Stimulated activated CD4-positive, alpha-beta T cell treated with anti-CD3 and anti-CD28 coated beads, Interleukin-12 subunit alpha, Interleukin-12 subunit beta, amount 100 ng/mL, for 48 hours (primary cell): ENCODE results near the gene CDH2.

Experiments
- DNase-seq, 3 donors: peaks; one replicate each; pipeline ENCODE4 v3.0.0-alpha.2; 2020; ENCODE audit warnings: low read depth in 2 of 3, low spot score in 1 of 3

Gene CDH2

DNA sequence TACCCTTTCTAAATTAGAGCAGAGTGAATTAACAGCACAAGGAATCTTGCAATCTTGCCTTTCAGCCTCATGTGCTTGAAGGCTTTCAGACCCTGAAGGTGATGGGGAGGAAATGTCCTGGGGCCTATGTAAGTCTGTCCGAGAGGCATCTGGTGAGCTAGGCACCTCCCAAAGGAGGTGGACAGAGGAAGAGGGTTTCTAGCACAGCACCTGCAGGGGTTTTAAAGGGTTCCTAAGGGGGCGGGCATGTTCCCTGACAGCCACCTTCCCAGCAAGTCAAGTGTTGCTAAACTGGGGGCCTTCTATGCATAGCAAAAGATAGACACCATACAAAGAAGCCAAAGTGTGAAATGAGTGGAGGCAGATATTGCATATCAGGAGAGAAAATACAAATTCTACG lies 88.5 kb downstream of the CDH2 start:
- no peak for DNase-seq

DNA sequence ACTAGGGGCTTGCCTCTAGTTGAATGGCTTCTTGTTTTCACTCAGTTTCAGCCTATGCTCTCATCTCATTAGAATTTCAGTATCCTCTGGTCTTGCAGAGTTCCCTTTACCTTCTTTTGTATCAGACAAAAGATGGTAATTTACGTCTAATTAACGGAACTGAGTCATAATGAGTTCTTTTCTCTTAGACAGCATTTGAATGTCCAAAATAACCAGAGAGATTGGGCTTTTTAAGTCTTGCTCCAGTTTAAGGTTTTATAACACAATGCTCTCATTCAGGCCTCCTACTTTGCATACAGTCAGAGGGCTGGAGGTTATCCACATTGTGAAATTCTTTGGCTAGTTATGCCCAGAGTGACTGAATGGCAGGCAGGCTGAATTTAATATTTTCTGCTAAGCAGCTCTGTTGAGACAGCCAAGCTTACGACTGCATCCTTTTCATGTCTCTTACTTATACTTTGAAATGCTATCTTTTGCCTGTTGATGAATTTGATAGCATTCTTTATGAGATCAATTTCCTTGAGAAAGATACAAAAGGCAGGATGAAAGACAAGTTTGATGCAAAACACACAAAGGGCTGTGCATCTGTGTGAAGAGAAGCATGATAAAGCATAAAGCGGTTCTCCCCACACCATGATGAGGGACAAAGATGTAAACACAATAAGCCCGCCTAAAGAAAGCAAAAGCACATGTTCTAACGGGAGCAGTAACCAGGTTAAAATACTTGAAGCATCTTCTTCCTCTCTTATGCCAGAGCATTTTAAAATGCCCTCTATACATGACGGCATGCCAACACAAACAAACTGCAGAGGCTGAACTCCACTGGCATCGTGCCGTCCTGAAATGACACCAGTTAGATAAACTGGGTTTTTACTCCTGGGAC lies 90.0 kb downstream of the CDH2 start:
- DNase-seq, result no peak

DNA sequence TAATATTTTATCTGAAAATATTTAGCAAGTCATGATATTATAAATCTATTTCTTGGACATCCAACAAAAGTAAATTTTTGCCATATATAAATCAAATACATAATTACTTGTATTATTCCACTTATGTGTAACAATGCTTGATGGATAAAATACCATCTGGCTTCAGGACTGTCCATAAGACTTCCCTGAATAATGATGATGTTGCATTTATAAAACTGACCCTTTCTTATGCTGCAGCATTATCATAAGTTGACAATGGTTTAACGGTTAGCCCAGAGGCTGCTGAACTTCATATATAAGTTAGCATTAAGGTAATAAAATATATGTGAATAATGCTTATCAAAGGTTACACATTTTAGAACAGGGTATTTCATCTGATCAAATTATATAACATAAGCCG lies 95.4 kb downstream of the CDH2 start:
- DNase-seq, result no peak

DNA sequence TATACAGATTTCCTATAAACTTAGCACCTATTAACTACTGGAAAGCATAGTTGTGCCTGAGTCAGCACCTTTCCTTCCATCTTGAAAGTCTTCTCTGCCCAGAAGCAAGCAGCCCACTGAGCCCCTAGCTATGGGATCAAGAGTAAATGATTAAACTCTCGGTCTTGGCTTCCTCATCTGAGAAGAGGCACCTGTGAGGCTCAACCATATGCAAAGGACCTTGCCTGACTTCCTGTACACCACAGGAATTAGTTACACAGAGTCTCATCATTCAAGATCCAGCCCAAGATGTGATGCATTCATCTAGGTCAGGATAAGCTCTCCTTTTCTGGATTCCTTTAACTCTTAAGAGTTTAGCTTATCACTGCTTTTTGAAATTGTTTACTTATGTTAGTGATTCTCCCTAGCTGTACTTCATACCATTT lies 96.0 kb downstream of the CDH2 start:
- DNase-seq, result no peak

DNA sequence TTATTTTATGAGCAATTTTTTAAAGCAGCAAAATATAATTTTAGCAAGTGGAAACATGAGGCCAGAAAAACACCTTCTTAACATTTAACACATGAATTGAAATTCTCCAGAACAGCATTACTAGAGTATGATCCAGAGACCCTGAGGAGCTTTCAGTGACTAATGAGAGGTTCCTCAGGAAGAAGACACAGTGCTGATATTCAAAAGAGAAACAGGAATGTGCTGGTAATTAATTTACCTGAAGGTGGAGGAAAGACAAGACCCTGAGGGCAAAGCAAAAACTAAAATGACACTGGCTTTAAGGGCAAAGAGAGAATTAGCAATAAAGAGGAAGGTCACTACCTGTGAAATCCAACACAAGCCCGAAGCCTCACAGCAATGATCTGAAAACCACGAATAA lies 97.0 kb downstream of the CDH2 start:
- DNase-seq, result no peak

DNA sequence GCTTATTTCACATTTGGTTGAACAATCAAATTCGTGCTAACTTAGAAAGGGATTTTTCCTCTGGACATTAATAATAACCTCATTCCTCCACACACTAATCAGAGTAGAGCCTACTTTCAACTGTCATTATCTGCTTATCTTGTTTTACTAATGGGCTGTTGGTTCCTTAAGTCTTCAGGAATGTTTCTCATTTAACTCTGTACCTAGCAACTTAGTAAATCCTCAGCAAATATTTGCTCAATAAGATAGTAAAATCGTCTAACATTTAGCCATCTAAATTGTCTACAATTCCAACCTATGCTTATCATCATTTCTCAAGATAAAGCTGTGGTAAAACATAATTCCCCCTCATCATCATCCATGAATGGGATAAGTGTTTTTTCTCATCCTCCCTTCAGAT lies 98.1 kb downstream of the CDH2 start:
- no peak for DNase-seq

DNA sequence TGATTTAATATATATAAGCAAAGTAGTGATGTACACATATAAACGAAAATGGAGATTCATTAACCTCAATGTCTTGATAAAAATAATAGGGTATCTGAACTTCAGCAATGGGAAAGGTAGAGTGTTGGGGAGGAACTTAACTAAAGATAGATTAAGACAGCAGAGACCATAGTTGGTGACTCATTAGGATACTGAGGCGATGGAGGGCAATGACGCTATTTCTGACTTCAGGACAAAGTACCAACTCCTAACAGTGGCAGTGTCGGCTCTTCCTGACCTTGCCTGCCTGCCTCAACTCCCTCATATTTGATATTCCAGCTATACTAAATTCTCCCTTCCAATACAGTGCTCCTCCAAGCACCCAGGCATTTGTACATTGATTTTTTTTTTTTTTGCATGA lies 98.6 kb downstream of the CDH2 start:
- no peak for DNase-seq

DNA sequence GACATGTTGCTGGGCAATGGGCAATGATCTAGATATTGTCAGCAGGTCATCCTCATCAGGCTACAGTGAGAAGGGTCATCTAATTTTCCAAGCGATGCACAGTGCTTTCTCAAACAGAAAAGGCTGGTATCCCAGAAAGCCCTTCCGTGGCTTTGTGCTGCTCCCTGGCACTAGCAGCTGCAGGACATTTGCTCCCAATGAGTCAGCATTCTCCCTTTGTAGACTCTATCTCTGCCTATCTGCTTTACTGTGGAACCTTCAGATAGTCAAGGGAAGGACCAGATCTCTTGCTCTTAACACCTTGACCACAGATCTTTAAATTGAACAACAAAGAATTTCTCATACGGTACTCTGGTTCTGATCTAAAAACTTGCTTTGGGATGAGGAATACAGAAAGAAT lies 101.4 kb downstream of the CDH2 start:
- no peak for DNase-seq

DNA sequence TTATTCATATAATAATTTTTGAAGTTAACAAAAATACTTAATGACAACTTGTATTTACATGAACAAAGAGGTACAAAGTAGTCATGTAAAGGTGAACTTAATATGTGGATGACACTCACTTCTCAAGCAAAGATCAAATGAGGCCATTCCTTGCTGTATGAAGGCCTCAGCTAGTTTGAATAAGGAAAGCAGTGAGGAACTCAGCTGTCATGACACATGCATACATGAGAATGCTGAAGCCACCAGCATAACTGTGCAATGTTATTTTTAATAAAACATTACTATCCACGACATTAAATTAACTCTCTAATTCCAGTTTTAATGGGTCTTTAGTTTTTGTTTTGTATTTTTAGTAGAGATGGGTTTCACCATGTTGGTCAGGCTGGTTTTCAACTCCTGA lies 102.9 kb downstream of the CDH2 start:
- no peak for DNase-seq

DNA sequence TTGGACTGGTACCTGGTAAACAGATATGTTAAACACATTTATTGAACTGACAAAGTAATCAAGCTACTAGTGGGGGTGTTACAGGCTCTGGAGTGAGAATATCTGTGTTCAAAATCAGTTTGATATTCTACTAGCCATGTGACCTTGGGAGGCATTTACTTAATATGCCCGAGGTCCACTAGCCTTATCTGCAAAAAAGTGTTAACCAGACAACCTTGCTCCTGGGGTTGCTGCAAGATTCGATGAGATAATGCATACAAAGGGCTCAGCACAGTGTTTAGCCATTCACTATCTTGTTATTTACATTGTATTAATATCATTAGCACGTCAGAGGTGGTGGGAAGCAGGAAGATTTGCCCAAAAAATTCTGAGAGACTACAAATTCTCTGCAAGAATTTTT lies 103.3 kb downstream of the CDH2 start:
- no peak for DNase-seq

DNA sequence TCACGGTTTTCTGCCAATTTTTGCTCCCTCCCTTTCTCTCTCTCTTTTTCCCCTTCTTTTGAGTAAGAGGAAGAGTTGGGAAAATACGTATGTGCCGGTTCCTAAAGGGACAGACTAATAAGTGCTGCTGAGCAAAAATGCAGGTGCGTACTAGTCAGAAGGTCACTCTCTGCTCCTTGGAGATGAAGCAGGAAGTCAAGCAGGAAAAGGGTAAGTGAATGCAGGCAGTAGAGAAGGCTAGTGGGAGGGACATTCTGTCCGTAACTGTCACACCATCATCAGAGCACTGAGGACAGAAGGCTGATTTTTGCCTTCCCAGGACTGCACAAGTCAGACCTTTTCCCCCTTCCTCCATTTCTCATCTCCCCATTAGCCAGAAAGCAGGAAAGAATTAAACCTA lies 105.7 kb downstream of the CDH2 start:
- DNase-seq, result no peak

DNA sequence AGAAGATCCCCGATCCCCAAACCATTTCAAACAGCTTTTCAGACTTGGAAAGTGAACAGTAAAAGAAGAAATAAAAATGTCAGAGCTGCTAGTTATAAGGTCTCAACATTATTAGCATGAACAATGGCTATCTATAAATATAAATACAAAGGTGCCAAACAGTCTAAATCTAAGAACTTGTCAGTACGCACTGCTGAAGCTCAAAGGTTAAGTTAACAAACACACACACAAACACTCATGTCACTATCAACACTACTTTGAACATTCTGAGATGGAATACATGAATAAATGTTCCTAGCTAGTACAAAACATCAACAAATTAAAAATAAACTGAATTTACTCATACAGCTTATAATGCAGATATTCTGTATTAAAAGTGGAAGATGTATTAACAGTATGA lies 108.7 kb downstream of the CDH2 start:
- no peak for DNase-seq

DNA sequence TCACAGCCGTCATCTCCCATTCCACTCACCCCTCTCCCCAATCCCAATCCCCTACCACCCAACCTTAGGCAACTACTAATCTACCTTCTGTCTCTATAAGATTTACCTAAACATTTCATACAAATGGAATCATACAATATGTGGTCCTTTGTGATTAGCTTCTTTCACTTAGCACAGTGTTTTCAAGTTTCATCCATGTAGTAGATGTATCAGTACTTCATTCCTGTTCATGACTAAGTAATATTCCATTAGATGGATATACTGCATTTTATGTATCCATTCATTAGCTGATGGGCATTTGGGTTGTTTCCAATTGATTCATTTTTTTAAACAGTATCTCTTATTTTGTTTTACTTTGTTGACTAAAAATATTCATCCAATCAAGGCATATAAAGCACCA lies 109.6 kb downstream of the CDH2 start:
- no peak for DNase-seq

DNA sequence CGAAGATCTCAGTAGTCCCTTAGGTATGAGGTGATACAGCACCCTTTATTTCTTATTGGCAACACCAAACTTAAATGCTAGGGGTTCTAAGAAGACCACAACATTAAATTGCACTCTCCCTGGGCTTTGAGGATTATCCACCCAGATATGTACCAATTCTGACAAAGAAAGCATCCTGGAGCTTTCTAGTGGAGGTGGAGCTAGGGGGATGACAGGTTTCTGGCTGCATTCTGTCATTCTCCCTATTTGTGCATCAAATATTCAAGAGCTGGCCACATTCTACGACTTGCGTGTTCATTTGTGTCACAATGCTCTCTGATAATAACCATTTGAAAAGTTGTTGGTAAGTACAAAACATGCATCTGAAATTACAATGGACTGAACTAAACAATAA lies 111.1 kb downstream of the CDH2 start:
- no peak for DNase-seq

DNA sequence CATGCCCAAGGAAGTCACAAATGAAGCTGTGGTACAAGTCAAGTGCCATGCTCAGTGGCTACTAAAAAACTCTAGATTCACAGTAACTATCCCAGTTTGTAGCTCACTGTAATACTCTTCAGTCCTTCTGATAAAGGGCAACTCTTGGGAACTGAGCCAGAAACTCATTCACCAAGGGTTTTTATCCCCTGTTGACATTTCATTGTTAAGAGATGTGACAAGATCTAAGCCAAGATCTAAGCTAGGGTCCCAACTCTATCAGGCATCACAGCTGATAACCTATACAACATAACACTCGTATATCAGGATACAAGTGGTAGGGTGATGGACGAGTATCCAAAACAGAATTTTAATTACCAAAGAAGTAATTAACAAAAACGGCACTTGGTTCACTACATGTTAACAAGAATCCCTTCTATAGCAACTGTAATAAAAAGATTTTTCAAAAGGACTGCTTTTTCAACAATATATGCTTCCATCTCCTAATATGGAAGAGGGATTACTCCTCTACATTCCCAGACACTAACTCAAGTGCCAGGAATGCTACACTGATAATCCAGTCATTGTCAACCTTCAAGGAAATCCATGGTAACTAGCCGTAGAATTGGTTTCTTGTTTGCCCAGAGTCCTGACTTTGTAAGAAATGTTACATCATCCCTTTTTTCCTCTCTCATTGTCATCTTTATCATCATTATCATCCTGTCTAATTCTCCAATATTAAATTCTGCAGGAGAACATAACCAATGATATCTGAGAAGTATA lies 111.7 kb downstream of the CDH2 start:
- DNase-seq, result no peak

DNA sequence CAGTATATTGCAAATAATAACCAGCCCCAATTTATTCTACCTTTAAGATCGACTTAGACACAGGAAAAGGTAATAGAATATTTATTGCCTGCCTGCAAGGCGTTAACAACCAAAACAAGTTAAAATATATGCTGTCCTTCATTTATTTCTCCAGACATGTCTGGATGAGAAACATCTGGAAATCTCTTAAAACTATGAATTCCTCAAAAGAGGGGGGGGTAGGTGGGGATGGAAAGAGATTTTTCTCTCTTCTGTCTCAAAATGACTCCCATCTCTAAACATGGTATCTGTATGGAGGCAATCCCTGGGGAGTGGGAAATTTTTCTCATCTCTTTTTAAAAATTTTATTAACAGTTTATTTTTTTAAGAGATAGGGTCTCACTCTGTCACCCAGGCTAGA lies 113.0 kb downstream of the CDH2 start:
- DNase-seq, result no peak

DNA sequence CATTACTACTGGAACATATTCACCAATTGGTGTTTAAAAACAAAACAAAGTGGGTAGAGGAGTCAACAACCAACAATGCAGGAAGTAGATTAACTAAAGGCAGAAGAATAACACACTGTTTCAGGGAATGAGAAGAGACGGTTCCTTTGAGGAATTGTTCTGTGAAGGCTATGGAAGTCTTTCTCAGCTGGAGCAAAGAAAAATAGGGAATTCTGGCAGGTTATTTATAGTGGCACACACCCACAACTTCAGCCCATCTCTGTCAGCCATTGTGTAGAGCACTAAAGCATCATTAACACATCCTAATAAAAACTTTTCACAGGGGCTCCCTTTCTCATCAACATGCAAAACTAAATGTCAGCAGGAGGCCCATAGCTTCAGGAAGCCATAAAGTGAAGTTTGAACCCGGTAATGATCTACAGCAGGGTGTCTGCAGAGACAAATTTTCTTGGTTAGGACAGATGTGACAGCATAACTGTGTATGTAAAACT lies 113.6 kb downstream of the CDH2 start:
- DNase-seq, result no peak

DNA sequence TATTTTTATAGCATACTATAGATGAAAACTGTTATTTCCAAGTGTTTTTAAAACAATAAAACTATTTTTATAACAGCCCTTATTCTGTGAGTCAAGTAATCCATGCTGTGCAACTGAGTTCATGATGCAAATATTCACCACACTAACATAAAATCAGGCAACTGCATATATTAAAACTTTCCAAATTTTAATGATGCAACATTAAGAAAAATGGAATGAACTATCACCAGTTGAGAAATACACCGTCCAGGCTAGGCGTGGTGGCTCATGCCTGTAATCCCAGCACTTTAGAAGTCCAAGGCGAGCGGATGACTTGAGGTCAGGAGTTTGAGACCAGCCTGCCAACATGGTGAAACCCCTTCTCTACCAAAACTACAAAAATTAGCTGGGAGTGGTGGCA lies 114.5 kb downstream of the CDH2 start:
- DNase-seq, result no peak

DNA sequence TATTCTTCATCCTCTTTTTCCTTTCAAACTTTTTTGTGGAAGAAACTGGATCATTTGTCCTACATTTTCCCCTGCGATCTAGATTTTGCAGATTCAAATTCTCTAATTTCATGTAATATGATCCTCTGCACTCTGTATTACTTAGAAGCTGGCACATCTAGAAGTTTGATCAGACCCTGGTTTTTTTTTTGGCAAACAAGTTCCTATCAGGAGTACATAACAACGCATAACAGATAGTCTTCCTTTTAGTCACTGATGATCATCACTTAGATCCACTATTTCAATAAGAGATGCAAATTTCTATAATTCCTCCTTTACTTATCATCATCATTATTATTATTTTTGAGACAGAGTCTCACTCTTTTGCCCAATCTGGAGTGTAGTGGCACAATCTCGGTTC lies 117.1 kb downstream of the CDH2 start:
- DNase-seq, result no peak

DNA sequence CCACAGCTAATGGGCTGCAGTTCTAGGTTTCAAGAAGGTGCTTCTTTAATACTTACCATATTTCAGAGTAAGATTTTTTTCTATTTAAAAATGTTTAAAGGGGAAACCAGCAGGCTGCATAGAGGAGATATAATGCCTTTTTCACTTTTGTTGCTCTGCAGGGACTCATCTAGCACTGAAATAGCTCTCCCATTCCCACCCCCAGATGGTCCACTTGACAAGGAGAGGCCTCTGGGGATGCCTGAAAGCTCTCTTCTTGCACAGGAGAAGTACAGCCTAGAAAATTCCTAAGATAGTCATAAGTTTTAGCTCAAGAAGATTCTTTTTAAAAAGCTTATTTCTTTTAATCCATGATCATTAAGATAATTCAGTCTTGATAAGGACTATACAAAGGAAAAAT lies 126.4 kb downstream of the CDH2 start:
- no peak for DNase-seq

DNA sequence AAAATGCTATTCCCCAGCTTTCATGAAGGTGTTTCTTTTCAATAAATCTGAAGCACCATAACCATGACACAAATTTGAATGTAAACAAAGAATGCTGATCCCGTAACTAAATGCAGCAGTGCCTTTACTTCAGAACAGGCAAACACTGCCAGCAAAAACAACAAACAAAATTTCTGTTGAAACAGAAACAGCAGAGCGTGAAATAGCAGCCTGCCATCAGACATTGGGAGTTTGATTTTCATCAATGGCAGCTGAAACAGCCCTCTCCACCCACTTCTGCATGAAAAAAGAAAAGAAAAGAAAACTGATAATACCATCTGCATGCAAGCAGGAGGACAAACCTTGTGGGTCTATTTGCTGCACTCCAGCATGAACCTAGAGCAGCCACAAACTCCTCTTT lies 128.3 kb downstream of the CDH2 start:
- DNase-seq, result no peak

DNA sequence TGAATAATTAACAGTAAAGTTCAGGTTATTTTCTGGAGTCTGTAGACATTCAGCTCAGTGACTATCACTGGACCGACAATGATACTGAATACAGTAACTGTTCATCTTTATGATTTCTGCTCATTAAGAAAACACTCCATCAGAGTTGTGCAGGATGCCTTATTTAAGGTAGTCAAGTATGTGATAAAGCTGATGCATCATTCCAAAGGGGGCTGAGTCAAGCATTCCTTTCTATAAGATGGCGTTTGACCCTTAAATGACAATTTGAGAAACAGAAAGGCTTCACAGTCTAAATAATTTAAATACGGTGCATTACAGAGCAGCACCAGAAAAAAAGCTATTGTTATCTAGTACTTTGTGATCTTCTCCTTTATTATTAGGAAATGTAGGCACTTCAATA lies 131.1 kb downstream of the CDH2 start:
- DNase-seq, result no peak
